Endothelial cell of umbilical vein (primary cell): ENCODE data around the gene RASAL2.

Experiments
- CTCF ChIP-seq, 2 donors: IDR thresholded peaks; 1 replicate in 1 of 2; 2 replicates in 1 of 2; pipeline ENCODE4 v1.5.1; 2011; ENCODE audit warnings: low read length in 2 of 2, mild to moderate bottlenecking in 2 of 2, moderate library complexity in 2 of 2, control low read depth in 1 of 2, inconsistent platforms in 1 of 2, low read depth in 1 of 2; ENCODE audit not compliant: insufficient read depth in 1 of 2; ENCODE audit errors: extremely low read depth in 1 of 2
- MYC ChIP-seq: IDR thresholded peaks from one replicate; pipeline ENCODE4 v1.6.1; 2011; ENCODE audit warnings: mild to moderate bottlenecking, low read depth, low read length
- POLR2A ChIP-seq: IDR thresholded peaks from 2 replicates; pipeline ENCODE4 v1.6.1; 2012; ENCODE audit warnings: low read depth, mild to moderate bottlenecking, control low read depth, low read length
- POLR2AphosphoS5 ChIP-seq: IDR thresholded peaks from 2 replicates; pipeline ENCODE4 v1.6.1; 2012; ENCODE audit warnings: low read depth, mild to moderate bottlenecking, control low read depth, low read length, moderate library complexity; ENCODE audit not compliant: insufficient read depth

GRCh38 chr1:178495158-178495557 is 401.3 kb downstream of the RASAL2 start:
- no peak for TF ChIP-seq POLR2A
- TF ChIP-seq CTCF (IDR thresholded peaks at IDR 0.05; ENCODE audit: extremely low read depth in 1 of 2, insufficient read depth in 1 of 2, low read depth in 1 of 2, low read length in 2 of 2) = no peak
- no peak for TF ChIP-seq POLR2AphosphoS5
- TF ChIP-seq MYC = no peak
